AG04450 (cell line): Measurements from ENCODE around the gene TREML2. TPM values are rescaled to one million over a fixed set of nuclear protein-coding genes. Genes with fewer than 3 reads are reported as not detected.

ENCODE experiments used
- CTCF ChIA-PET: fragments of 300-600, 350-600 bp; formaldehyde crosslinking; extraction: SDS; loops from one replicate; lab custom pipeline; 2022; ENCODE audit warnings: antibody characterized with exemption, inconsistent platforms; lab: Charles Lee
- POLR2A ChIA-PET: fragments of 350-600 bp; formaldehyde crosslinking; extraction: SDS; loops from one replicate; lab custom pipeline; 2021; ENCODE audit warnings: antibody characterized with exemption, inconsistent platforms; lab: Yijun Ruan, JAX
- DNase-seq: peaks from one replicate; pipeline ENCODE4 v3.0.0-alpha.2; 2011; ENCODE audit warnings: low read depth, low spot score
- H3K27ac ChIP-seq: one replicate; pipeline ENCODE4 v1.5.1; 2012; ENCODE audit warnings: low read depth, low read length, control low read depth
- H3K27me3 ChIP-seq: one replicate; pipeline ENCODE4 v1.6.0; 2012; ENCODE audit warnings: low read length; ENCODE audit not compliant: control insufficient read depth, insufficient read depth
- H3K4me3 ChIP-seq: 2 replicates; pipeline ENCODE4 v1.5.1; 2011; ENCODE audit warnings: mild to moderate bottlenecking, low read depth, low read length, control low read depth
- H3K9me3 ChIP-seq: 2 replicates; pipeline ENCODE4 v1.5.1; 2012; ENCODE audit warnings: low read length; ENCODE audit not compliant: control insufficient read depth, insufficient read depth
- polyA plus RNA-seq: library from polyadenylated mRNA; depleted of rRNA; stranded (reverse); fragments of >200 nt; gene quantifications from 2 replicates; pipeline ENCODE4 v1.2.3, GENCODE V29; 2011
- TF ChIP-seq, protein P1 (sequence below): IDR thresholded peaks from 2 replicates; pipeline ENCODE4 v1.5.1; 2011; ENCODE audit warnings: low read depth, low read length, control low read depth, inconsistent platforms

Gene TREML2
- polyA plus RNA-seq, 1 experiment: not detected

DNA sequence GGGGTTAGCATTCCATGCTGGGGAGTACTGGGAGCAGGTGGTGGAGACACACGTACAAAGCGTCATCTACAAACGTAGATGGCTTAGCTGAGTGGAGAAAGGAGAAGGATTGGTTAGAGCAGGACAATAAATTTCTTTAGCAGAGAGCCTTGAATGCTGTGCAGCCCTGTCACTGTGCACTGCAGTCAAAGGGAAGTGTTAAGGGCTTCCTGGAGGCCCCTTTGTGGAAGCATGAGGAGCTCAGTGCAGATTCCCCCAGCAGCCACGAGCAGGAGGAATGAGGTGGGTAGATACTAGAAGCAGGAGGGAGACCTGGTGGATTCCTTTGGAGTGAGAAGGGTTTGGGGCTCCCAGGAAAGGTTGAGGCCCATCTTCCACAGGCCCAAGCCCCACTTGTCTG lies 21.1 kb upstream of the TREML2 start:
- ChIA-PET POLR2A (no interaction called here), CTCF (no interaction called here)
- H3K4me3 ChIP-seq: no peak overlapping the region
- H3K9me3 ChIP-seq: no peaks in the 10 kb centered on the region
- DNase-seq: no peak
- H3K27me3 ChIP-seq: peaks cover 3% of the 10 kb centered on the region
- TF ChIP-seq, protein P1, sequence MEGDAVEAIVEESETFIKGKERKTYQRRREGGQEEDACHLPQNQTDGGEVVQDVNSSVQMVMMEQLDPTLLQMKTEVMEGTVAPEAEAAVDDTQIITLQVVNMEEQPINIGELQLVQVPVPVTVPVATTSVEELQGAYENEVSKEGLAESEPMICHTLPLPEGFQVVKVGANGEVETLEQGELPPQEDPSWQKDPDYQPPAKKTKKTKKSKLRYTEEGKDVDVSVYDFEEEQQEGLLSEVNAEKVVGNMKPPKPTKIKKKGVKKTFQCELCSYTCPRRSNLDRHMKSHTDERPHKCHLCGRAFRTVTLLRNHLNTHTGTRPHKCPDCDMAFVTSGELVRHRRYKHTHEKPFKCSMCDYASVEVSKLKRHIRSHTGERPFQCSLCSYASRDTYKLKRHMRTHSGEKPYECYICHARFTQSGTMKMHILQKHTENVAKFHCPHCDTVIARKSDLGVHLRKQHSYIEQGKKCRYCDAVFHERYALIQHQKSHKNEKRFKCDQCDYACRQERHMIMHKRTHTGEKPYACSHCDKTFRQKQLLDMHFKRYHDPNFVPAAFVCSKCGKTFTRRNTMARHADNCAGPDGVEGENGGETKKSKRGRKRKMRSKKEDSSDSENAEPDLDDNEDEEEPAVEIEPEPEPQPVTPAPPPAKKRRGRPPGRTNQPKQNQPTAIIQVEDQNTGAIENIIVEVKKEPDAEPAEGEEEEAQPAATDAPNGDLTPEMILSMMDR: no peak
- H3K27ac ChIP-seq: no peak overlapping the region

DNA sequence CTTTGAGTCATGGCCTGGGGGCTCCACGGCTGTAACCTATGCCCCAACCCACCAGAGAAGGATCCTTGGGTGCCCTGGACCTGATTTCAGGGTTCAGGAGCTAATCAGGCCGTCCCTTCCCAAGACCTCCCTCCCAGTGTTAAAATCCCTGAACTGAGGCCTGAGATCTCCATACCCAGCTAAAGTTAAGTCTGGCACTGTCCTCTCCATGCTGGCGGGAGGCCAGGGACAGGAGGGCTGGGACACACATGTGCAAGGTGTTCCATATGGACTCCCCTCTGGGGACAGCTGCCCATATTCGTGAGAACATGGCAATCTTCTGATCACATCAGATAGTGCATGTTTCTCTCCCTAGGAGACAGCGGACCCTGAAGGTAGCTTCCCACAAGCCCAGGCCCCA lies 15.7 kb upstream of the TREML2 start:
- Histone ChIP-seq H3K9me3 (no peaks in the 10 kb centered on the region), H3K4me3 (no peak overlapping the region), H3K27me3 (peaks cover 2% of the 10 kb centered on the region), H3K27ac (no peak overlapping the region)
- TF ChIP-seq, protein P1: no peak
- ChIA-PET CTCF (no interaction called here), POLR2A (no interaction called here)
- no peak for DNase-seq

DNA sequence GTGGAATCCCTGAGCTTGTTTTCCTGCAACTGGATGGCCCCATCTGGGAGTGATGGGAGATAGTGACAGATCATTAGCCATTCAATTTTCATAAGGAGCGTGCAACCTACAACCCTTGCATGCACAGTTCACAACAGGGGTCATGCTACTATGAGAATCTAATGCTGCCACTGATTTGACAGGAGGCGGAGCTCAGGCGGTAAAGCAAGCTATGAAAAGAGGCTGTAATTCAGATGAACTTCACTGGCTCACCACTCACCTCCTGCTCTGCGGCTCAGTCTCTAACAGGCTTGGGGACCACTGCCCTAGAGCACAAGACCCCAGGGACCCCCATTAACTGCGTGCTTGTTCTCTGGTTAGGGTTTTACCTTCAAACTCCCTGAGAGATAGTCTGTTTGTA lies 14.8 kb upstream of the TREML2 start:
- Histone ChIP-seq H3K9me3 (no peaks in the 10 kb centered on the region), H3K4me3 (no peak overlapping the region), H3K27ac (no peak overlapping the region), H3K27me3 (peaks cover 2% of the 10 kb centered on the region)
- DNase-seq: no peak
- ChIA-PET POLR2A (no interaction called here), CTCF (no interaction called here)
- TF ChIP-seq, protein P1: no peak

DNA sequence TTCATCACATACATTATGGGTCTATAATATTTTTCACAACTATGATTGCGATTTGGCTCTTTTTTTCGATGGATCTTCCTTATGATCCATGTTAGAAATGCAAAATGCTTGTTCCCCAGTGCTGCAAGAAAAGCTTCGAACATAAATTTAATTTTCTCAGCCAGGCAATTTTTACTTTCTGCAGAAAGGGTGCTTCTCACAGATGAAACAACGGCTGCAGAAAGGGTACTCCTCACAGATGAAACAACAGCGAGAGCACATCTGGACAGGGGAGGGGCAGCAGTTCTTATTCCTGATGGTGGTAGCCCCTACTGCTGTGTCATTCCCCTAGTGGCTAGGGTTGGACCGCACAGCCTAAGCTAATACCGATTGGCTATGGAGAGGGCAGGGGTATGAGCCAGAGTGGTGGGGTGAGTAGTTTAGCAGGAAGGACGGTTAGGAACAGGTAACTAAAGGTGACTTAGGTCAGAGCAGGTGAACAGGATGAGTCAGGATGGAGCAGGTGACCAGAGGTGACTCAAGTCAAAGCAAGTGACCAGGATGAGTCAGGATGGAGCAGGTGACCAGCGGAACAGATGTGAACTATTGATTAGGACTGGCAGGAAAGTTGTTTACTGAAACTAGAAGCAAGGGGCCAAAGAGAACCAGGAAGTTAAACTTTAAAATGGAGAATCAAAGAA lies 13.8 kb upstream of the TREML2 start:
- Histone ChIP-seq H3K27ac (no peak overlapping the region), H3K4me3 (no peak overlapping the region), H3K27me3 (peaks cover 2% of the 10 kb centered on the region), H3K9me3 (no peaks in the 10 kb centered on the region)
- no peak for DNase-seq
- ChIA-PET CTCF (no interaction called here), POLR2A (no interaction called here)
- TF ChIP-seq, protein P1: no peak

DNA sequence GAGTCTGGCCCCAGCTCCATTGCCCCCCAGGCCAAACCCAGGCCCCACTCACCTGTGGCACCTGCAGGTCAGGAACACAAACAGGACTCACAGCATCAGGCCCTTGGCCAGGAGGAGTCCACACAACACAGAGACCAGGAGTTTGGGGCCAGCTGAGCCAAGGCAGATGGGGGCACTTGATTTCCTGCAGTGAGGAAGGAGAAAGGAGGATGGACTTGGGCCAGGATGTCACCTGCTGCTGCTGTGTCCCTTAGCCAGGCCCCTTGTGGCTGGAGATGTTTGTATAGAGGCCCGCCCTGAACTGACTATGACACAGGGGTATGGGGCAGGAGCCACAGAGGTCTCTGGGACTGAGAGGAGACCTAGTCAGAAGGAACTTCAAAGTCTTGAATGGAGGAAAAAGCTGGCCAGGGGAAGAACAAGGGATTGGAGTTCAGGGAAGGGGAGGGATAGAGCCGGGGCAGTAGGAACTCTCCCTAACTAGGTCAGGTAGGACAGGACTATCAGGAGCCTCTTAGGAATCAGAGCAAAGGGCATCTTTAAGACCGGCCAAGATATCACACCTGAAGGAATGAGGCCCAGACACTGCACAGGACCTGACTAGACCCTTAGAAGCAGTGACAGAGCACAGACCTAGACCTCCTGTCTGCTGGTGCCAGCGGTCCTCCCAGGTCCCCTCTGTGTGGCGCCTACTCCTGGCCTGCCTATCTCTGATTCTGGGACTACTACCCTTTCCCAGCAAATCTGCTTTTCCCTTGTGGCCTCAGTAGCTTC lies 8.8 kb upstream of the TREML2 start:
- Histone ChIP-seq H3K27ac (no peak overlapping the region), H3K27me3 (peaks cover 5% of the 10 kb centered on the region), H3K4me3 (no peak overlapping the region), H3K9me3 (no peaks in the 10 kb centered on the region)
- DNase-seq: no peak
- TF ChIP-seq, protein P1: no peak
- ChIA-PET POLR2A (no interaction called here), CTCF (no interaction called here)
